ENCODE measurements around the gene UCK1. TPM values are rescaled to one million over a fixed set of nuclear protein-coding genes. Genes with fewer than 3 reads are reported as not detected.
A peak's percentile ranks its signal among the peaks of the same experiment; 100 is the strongest.

UCK1 gene
- total and polyA plus RNA-seq, 2 experiments from 2014 or later, result 48.8 to 57.1 TPM

GRCh38 chr9:131565369-131565768 lies 34.3 kb upstream of the UCK1 start:
- H3K9me3 ChIP-seq (ENCODE audit: low read depth), result no peaks in the 10 kb centered on the region
- TF ChIP-seq CTCF (IDR thresholded peaks at IDR 0.05; ENCODE audit: low read depth, low read length), result no peak
- no peak for DNase-seq (ENCODE audit: low read depth in 1 of 2, low spot score in 1 of 2)
- H3K4me1 ChIP-seq (ENCODE audit: low read depth), result no peaks in the 10 kb centered on the region
- no peak overlapping the region for H3K27ac ChIP-seq
- no peak overlapping the region for H3K4me3 ChIP-seq
- H3K36me3 ChIP-seq, result no peaks in the 10 kb centered on the region
- H3K27me3 ChIP-seq, result no peaks in the 10 kb centered on the region

GRCh38 chr9:131562032-131562959 lies 31.2 kb upstream of the UCK1 start:
- Histone ChIP-seq H3K4me1 (ENCODE audit: low read depth) (no peaks in the 10 kb centered on the region), H3K27ac (no peak overlapping the region), H3K9me3 (ENCODE audit: low read depth) (no peaks in the 10 kb centered on the region), H3K27me3 (no peaks in the 10 kb centered on the region), H3K4me3 (no peak overlapping the region), H3K36me3 (no peaks in the 10 kb centered on the region)
- TF ChIP-seq CTCF (IDR thresholded peaks at IDR 0.05; ENCODE audit: low read depth, low read length), result no peak
- peak in 1 of 2 donors; percentile 76 for DNase-seq (ENCODE audit: low read depth in 1 of 2, low spot score in 1 of 2)

GRCh38 chr9:131559421-131560000 lies 28.4 kb upstream of the UCK1 start:
- no peak for TF ChIP-seq CTCF (IDR thresholded peaks at IDR 0.05; ENCODE audit: low read depth, low read length)
- H3K27ac ChIP-seq, result no peak overlapping the region
- H3K36me3 ChIP-seq, result no peaks in the 10 kb centered on the region
- peaks cover 19% of the 10 kb centered on the region for H3K27me3 ChIP-seq
- H3K9me3 ChIP-seq (ENCODE audit: low read depth), result no peaks in the 10 kb centered on the region
- H3K4me3 ChIP-seq, result no peak overlapping the region
- no peak for DNase-seq (ENCODE audit: low read depth in 1 of 2, low spot score in 1 of 2)
- H3K4me1 ChIP-seq (ENCODE audit: low read depth), result no peaks in the 10 kb centered on the region

GRCh38 chr9:131557855-131558548 lies 26.9 kb upstream of the UCK1 start:
- H3K4me1 ChIP-seq (ENCODE audit: low read depth), result no peaks in the 10 kb centered on the region
- H3K9me3 ChIP-seq (ENCODE audit: low read depth), result no peaks in the 10 kb centered on the region
- H3K27ac ChIP-seq, result no peak overlapping the region
- no peaks in the 10 kb centered on the region for H3K36me3 ChIP-seq
- TF ChIP-seq CTCF (IDR thresholded peaks at IDR 0.05; ENCODE audit: low read depth, low read length), result no peak
- no peak overlapping the region for H3K4me3 ChIP-seq
- no peak for DNase-seq (ENCODE audit: low read depth in 1 of 2, low spot score in 1 of 2)
- H3K27me3 ChIP-seq, result peaks cover 31% of the 10 kb centered on the region

- H3K4me3 ChIP-seq, result no peak overlapping the region
- H3K36me3 ChIP-seq, result no peaks in the 10 kb centered on the region
- no peak for DNase-seq (ENCODE audit: low read depth in 1 of 2, low spot score in 1 of 2)
- no peak overlapping the region for H3K27ac ChIP-seq
- H3K4me1 ChIP-seq (ENCODE audit: low read depth), result no peaks in the 10 kb centered on the region
- H3K27me3 ChIP-seq, result peaks cover 31% of the 10 kb centered on the region
- H3K9me3 ChIP-seq (ENCODE audit: low read depth), result no peaks in the 10 kb centered on the region
- TF ChIP-seq CTCF (IDR thresholded peaks at IDR 0.05; ENCODE audit: low read depth, low read length), result no peak
Measured at GRCh38 chr9:131555841-131556673, 25.0 kb upstream of the UCK1 start.
